Activated gamma-delta T cell treated with anti-CD3 and anti-CD28 coated beads, Interleukin-2, amount 50 U/mL, for 16 hours (primary cell): ENCODE results near the gene KNTC1.
"Not testable (repeated sequence)": the region's sequence is repeated elsewhere in the genome, so short reads cannot be mapped to it uniquely, and the experiment has no call there.

ENCODE experiments used
- DNase-seq: peaks from one replicate; pipeline ENCODE4 v3.0.0-alpha.2; 2020; ENCODE audit warnings: low read depth

The KNTC1 gene

DNA sequence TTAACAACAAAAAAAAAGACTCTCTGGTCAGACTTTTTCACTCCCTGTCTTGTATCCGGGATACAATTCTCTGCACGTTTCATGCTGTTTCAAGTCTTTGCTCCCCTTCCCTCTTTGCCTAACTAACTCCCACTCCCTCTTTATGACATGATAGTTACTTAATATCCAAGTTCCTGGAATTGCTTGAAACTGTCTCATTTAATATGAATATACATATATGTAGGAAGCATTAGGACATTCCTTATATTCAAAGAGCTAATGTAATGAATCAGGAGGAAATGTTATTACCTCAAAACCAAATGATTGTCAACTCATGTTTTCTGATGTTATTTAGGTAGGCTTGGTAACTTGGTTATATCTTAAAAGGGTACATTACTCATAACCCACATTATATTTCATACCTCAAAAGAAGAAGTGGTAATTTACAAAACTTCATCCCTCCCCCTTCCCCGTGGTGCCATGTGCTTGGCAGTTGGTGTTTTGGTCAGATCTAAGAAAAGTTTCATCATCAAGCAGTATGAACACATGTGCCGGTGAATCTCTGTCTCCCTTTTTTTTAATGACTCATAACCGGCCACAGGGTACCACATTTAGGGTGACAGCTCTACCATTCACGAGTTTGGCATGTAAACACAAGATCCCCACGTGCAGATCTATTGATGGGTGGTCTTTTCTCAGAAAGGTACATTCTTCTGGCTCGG, 119.6 kb downstream of the KNTC1 start:
- peak; percentile 34 for DNase-seq

DNA sequence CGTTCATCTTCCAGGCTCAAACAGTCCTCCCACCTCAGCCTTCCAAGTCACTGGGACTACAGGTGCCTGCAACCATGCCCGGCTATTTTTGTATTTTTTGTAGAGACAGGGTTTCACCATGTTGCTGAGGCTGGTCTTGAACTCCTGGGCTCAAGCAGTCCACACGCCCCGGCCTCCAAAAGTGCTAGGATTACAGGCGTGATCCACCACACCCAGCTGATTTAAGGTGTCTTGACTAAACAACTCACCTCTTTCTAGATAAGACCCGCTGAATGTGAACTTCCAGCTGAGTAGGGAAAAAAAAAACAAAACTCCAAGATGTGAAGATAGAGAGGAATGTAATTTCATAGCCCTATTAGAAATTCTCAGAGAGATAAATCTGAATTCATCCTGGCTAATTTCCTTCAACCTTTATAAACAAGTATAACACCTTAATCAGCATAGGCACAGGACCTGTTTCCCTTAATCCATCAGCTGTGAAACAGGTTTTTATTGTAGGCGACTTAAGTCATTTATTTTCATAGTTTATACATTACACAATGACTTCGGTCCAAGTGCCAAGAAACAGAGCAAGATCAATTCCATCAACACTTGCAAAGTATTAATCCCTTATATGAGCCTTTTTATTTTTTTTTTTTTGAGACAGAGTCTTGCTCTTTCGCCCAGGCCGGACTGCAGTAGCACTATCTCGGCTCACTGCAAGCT, 124.6 kb downstream of the KNTC1 start:
- no peak for DNase-seq

- not testable (repeated sequence) for DNase-seq
These were observed 126.2 kb downstream of the KNTC1 start for GRCh38 chr12:122653291-122653690.

GRCh38 chr12:122656298-122656697, 129.2 kb downstream of the KNTC1 start:
- DNase-seq, result no peak

DNA sequence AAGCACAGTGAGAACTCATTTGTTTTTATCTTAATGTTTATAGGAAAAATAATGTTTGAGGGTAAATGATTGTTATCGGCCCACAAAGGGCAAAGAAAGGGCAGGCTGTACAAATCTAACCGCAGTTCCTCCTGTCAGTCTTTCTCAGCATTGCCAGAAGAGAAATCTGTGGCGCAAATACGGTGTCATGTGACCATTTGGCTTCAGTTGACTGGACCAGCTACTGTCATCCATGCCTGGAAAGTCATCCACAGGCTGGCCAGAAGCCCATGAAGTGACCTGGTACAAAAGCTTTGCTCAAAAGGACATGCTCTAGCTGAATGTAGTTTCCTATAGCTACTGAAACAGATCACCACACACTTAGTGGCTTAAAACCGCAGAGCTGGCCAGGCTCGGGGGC, 132.5 kb downstream of the KNTC1 start:
- no peak for DNase-seq

DNA sequence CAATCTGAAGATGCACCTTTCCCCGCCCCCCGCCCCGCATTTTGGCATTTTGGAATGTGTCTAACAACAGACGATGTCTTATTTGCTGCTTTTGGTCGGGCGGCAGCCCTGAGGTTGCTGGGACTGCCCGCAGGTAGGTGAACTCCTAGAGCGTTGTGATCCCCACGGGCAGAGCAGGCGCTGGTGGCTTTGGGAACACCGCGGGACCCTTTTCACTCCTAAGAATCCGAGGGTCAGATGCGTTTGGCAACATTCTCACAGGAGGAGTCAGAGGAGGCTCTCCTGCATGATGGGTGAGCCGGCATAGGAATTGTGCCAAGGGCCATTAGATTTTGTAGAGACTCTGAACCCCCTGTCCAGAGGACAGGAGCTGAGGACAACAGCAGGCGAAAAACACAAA, 134.2 kb downstream of the KNTC1 start:
- no peak for DNase-seq

DNA sequence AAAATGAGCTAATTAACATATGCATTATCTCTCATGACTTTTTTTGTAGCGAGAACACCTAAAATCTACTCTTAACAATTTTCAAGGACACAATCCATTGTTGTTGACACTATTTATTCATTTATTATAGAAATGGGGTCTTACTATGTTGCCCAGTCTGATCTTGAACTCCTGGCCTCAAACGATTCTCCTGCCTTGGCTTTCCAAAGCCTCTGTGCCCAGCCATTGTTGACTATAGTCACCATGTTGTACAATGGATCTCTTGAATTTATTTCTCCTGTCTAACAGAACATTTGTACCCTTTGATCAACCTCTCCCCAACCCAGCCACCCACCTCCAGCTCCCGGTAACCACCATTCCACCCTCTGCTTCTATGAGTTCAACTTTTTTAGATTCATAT, 134.9 kb downstream of the KNTC1 start:
- no peak for DNase-seq

DNA sequence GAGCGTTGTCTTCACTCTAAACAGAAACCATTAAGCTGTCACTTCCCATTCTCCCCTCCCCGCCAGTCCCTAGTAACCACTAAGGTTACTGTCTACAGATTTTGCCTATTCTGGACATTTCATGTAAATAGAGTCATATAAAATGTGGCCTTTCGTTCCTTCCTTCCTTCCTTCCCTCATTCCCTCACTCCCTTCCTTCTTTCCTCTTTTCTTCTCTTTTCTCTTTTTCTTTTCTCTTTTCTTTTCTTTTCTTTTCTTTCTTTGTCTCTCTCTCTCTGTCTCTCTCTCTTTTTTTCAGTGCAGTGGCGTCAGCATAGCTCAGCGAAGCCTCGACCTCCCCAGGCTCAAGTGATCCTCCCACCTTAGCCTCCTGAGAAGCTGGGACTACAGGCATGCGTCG, 138.3 kb downstream of the KNTC1 start:
- DNase-seq, result no peak

DNA sequence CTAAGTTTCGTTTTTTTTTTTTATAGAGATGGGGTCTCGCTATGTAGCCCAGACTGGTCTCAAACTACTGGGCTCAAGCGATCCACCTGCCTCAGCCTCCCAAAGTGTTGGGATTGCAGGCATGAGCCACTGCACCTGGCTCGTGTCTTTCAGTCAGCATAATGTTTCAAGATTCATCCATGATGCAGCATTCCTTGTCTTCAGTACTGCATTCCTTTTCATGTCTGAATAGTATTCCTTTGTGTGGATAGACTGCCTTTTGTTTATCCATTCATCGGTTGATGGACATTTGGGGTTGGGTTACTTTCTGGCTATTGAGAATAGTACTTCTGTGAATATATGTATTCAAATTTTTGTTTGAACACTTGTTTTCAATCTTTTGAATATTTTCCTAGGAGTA, 138.7 kb downstream of the KNTC1 start:
- DNase-seq, result no peak

DNA sequence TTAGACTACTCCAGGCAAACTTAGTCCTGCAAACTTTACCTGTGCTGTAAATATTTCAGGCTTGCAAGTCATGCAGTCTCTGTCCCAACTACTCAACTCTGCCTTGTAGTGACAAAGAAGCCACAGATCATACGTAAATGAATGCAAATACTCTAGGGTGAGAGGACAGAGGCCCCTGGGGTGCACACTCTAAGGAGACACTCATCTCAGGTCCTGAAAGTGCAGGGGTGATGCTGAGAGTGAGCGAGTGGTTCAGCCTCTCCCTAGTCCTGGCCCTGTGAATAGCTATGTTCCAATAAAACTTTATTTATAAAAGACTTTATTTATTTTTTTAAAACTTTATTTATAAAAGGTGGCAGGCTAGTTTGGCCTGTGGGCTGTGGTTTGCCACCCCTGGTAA, 141.2 kb downstream of the KNTC1 start:
- DNase-seq, result no peak

- no peak for DNase-seq
These were observed 142.5 kb downstream of the KNTC1 start for GRCh38 chr12:122669397-122670070.

GRCh38 chr12:122672515-122672914, 145.5 kb downstream of the KNTC1 start:
- DNase-seq, result no peak
